Thyroid gland (tissue), 4 donors: Measurements from ENCODE around the gene WIPF2.

ENCODE experiments used
- POLR2A ChIP-seq, 2 donors: fragments of 450-650 bp; IDR thresholded peaks; one replicate each; pipeline ENCODE4 v1.6.1; 2017; ENCODE audit warnings: antibody characterized with exemption in 2 of 2, mild to moderate bottlenecking in 2 of 2, moderate library complexity in 1 of 2
- TF ChIP-seq, protein P1 (sequence below), 6 experiments: fragments of 200-600 bp in 3 of 6; fragments of 450-650 bp in 3 of 6; sonication (generic) in 3 of 6; IDR thresholded peaks; one replicate each; pipeline ENCODE4 v1.5.1; 2016 to 2019; ENCODE audit warnings: antibody characterized with exemption in 6 of 6, mild to moderate bottlenecking in 2 of 6, inconsistent platforms in 1 of 6, moderate library complexity in 1 of 6

DNA sequence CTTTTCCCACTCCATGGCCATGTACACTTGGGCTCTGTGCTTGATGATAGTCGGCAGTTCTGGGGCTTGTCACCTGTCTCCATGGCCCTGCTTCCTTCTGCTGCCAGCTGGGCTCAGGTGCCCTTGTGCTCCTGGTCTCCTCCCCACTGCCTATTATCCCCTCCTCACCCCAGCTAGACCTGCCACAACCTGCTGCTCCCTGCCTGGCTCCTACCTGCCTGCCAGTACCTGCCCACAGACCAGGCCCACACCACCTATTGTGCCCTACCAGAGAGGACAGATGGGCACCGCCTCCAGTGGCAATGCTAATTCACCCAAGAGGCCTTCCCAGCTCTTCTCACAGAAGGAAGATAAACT, 42.4 kb upstream of the WIPF2 start:
- TF ChIP-seq, protein P1, sequence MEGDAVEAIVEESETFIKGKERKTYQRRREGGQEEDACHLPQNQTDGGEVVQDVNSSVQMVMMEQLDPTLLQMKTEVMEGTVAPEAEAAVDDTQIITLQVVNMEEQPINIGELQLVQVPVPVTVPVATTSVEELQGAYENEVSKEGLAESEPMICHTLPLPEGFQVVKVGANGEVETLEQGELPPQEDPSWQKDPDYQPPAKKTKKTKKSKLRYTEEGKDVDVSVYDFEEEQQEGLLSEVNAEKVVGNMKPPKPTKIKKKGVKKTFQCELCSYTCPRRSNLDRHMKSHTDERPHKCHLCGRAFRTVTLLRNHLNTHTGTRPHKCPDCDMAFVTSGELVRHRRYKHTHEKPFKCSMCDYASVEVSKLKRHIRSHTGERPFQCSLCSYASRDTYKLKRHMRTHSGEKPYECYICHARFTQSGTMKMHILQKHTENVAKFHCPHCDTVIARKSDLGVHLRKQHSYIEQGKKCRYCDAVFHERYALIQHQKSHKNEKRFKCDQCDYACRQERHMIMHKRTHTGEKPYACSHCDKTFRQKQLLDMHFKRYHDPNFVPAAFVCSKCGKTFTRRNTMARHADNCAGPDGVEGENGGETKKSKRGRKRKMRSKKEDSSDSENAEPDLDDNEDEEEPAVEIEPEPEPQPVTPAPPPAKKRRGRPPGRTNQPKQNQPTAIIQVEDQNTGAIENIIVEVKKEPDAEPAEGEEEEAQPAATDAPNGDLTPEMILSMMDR (IDR thresholded peaks at IDR 0.05), result no peak
- TF ChIP-seq POLR2A (IDR thresholded peaks at IDR 0.05), result no peak
